HepG2 (cell line): ENCODE results near the gene GAS2L2. TPM values are rescaled to one million over a fixed set of nuclear protein-coding genes. Genes with fewer than 3 reads are reported as not detected.

ENCODE experiments used
- ATAC-seq: fragments of 200-7000 bp; cut with Tn5 transposase; 3 replicates; pipeline ENCODE4 v1.9.1; 2020; ENCODE audit warnings: mild to moderate bottlenecking, moderate library complexity
- BruUV-seq: library from RNA; stranded (reverse); fragments of 400-500 nt; replicated peaks from 2 replicates; lab custom pipeline; 2021; lab: Mats Ljungman, UMichigan
- CTCF ChIA-PET: fragments of 300-600 bp; formaldehyde crosslinking; extraction: SDS; loops from one replicate; lab custom pipeline; 2021; ENCODE audit warnings: low total read pairs, inconsistent platforms, low intra/inter-chr PET ratio; lab: Yijun Ruan, JAX
- POLR2A ChIA-PET: fragments of 350-600 bp; sonication (Branson Sonifier 250); formaldehyde crosslinking; loops from one replicate; lab custom pipeline; 2020; ENCODE audit warnings: antibody characterized with exemption, inconsistent platforms; lab: Yijun Ruan, JAX
- DNase-seq: peaks from one replicate; pipeline ENCODE4 v3.0.0-alpha.2; 2015; ENCODE audit warnings: low spot score
- FAIRE-seq: peaks from 3 replicates; lab custom pipeline; 2011; peaks lifted over from hg19 to GRCh38; lab: Jason Lieb, UNC
- H2AFZ ChIP-seq: one replicate; pipeline ENCODE4 v1.6.1; 2011; ENCODE audit warnings: low read length, inconsistent platforms
- H3K27ac ChIP-seq: fragments of 300-600 bp; 3 replicates; pipeline ENCODE4 v1.8.0; 2011; ENCODE audit warnings: mixed run types, mild to moderate bottlenecking, mixed read lengths, low read length, inconsistent platforms; ENCODE audit not compliant: insufficient read depth; ENCODE audit errors: extremely low read length
- H3K27me3 ChIP-seq, 2 experiments: fragments of 200-600 bp in 1 of 2; 2 replicates in 1 of 2; 3 replicates in 1 of 2; pipeline versions ENCODE4 v1.6.0 to v1.8.0; 2011; ENCODE audit warnings: low read length in 2 of 2, mild to moderate bottlenecking in 2 of 2, moderate library complexity in 2 of 2, inconsistent platforms in 1 of 2; ENCODE audit not compliant: insufficient read depth in 2 of 2, control insufficient read depth in 1 of 2
- H3K36me3 ChIP-seq, 2 experiments: fragments of 200-600 bp in 1 of 2; replicated peaks in 1 of 2; 2 replicates in 1 of 2; 3 replicates in 1 of 2; pipeline versions ENCODE4 v1.5.1 to v1.8.0; 2011; ENCODE audit warnings: low read length in 2 of 2, inconsistent platforms in 1 of 2; ENCODE audit not compliant: insufficient read depth in 2 of 2, control insufficient read depth in 1 of 2
- H3K4me1 ChIP-seq: 2 replicates; pipeline ENCODE4 v1.5.1; 2012; ENCODE audit warnings: low read length, inconsistent platforms; ENCODE audit not compliant: insufficient read depth
- H3K4me2 ChIP-seq: 2 replicates; pipeline ENCODE4 v1.6.0; 2011; ENCODE audit warnings: low read depth, low read length, inconsistent platforms
- H3K4me3 ChIP-seq, 3 experiments: fragments of 200-600 bp in 1 of 3; sonication (generic), shearing (Covaris generic) in 1 of 3; replicated peaks in 1 of 3; 2 replicates each; pipeline ENCODE4 v1.5.1; 2011 to 2016; ENCODE audit warnings: low read length in 3 of 3, inconsistent platforms in 2 of 3, low read depth in 2 of 3, mild to moderate bottlenecking in 2 of 3, control low read depth in 1 of 3, mixed read lengths in 1 of 3; ENCODE audit not compliant: insufficient read depth in 1 of 3
- H3K79me2 ChIP-seq: one replicate; pipeline ENCODE4 v1.6.1; 2011; ENCODE audit warnings: low read length, inconsistent platforms; ENCODE audit not compliant: insufficient read depth
- H3K9ac ChIP-seq: 2 replicates; pipeline ENCODE4 v1.6.0; 2011; ENCODE audit warnings: mild to moderate bottlenecking, low read depth, low read length, inconsistent platforms; ENCODE audit not compliant: insufficient read depth
- H3K9me3 ChIP-seq: 2 replicates; pipeline ENCODE4 v1.5.1; 2012; ENCODE audit warnings: mild to moderate bottlenecking, low read length
- H4K20me1 ChIP-seq: 2 replicates; pipeline ENCODE4 v1.6.0; 2011; ENCODE audit warnings: inconsistent platforms, mild to moderate bottlenecking, low read length, moderate library complexity; ENCODE audit not compliant: insufficient read depth
- ELF3 ChIP-seq: IDR thresholded peaks from 2 replicates; pipeline ENCODE4 v1.6.1; 2016; ENCODE audit warnings: missing genetic modification reagents, missing compliant biosample characterization
- ERF ChIP-seq: IDR thresholded peaks from 2 replicates; pipeline ENCODE4 v1.6.1; 2018; ENCODE audit warnings: missing biosample characterization, missing genetic modification reagents
- KDM1A ChIP-seq: IDR thresholded peaks from 2 replicates; pipeline ENCODE4 v1.6.1; 2016; ENCODE audit warnings: missing compliant biosample characterization
- KDM5B ChIP-seq: sonication (generic); formaldehyde crosslinking; IDR thresholded peaks from 2 replicates; pipeline ENCODE4 v1.4.0; 2020; ENCODE audit warnings: missing genetic modification reagents, mild to moderate bottlenecking, borderline replicate concordance
- KLF15 ChIP-seq: sonication (generic); formaldehyde crosslinking; IDR thresholded peaks from 2 replicates; pipeline ENCODE4 v1.8.1; 2023; ENCODE audit warnings: borderline replicate concordance, mild to moderate bottlenecking, inconsistent platforms, missing genetic modification reagents, mixed read lengths
- MYNN ChIP-seq: sonication (generic); formaldehyde crosslinking; IDR thresholded peaks from 2 replicates; pipeline ENCODE4 v1.4.0; 2020; ENCODE audit warnings: mild to moderate bottlenecking, low read depth, missing genetic modification reagents
- NFIB ChIP-seq: sonication (generic); formaldehyde crosslinking; IDR thresholded peaks from 2 replicates; pipeline ENCODE4 v1.9.0; 2021; ENCODE audit warnings: missing genetic modification reagents, mild to moderate bottlenecking, borderline replicate concordance
- NR2F6 ChIP-seq, 2 experiments: IDR thresholded peaks; 2 replicates each; pipeline ENCODE4 v1.6.1; 2016; ENCODE audit warnings: antibody characterized with exemption in 1 of 2, mild to moderate bottlenecking in 1 of 2
- PHB2 ChIP-seq: fragments of 450-650 bp; IDR thresholded peaks from 2 replicates; pipeline ENCODE4 v1.6.1; 2018; ENCODE audit not compliant: partially characterized antibody
- RFX3 ChIP-seq: IDR thresholded peaks from 2 replicates; pipeline ENCODE4 v1.6.1; 2016; ENCODE audit warnings: missing biosample characterization, missing genetic modification reagents
- SIX1 ChIP-seq: sonication (generic); formaldehyde crosslinking; IDR thresholded peaks from 2 replicates; pipeline ENCODE4 v1.4.0; 2020; ENCODE audit warnings: missing genetic modification reagents, borderline replicate concordance
- ZNF326 ChIP-seq: sonication (generic); formaldehyde crosslinking; IDR thresholded peaks from 2 replicates; pipeline ENCODE4 v1.4.0; 2020; ENCODE audit warnings: missing genetic modification reagents, borderline replicate concordance
- WGBS: methylation state at CpG from one replicate; pipeline ENCODE4 v1.1.6; 2017; ENCODE audit warnings: low lambda C conversion rate; 5-methylcytosine and 5-hydroxymethylcytosine counted together
- in situ Hi-C: cut with HindIII; loops from 2 replicates; pipeline ENCODE4 v1.10.0; 2017; ENCODE audit warnings: low pct_unique_long_range_greater_than_20kb; ENCODE audit not compliant: extremely low pct_ligation_motif_present
- intact Hi-C: fragments of 100-400 bp; cut with micrococcal nuclease; formaldehyde crosslinking; loops from one replicate; pipeline ENCODE4 v1.10.0; 2022; ENCODE audit not compliant: unreplicated experiment
- polyA plus RNA-seq, 8 experiments: library from polyadenylated mRNA; depleted of rRNA in 3 of 8; stranded (reverse) in 7 of 8; unstranded in 1 of 8; fragments of >200 nt; fragmentation: Illumina TruSeq in 4 of 8; extraction: Trizol in 4 of 8; gene quantifications; 2 replicates each; pipeline versions ENCODE4 v1.2.1 to v1.2.3, GENCODE V29; 2011 to 2016; ENCODE audit warnings: low read depth in 4 of 8, missing spikeins in 1 of 8, mixed read lengths in 1 of 8; ENCODE audit not compliant: insufficient read depth in 1 of 8
- total RNA-seq, 5 experiments: library from RNA; depleted of rRNA; stranded (reverse); fragments of >200 nt; fragmentation: Illumina TruSeq; extraction: Trizol; gene quantifications; 2 replicates each; pipeline ENCODE4 v1.2.3, GENCODE V29; 2016; ENCODE audit warnings: low read depth in 1 of 5
- TF ChIP-seq, protein P1 (sequence below): sonication (generic); formaldehyde crosslinking; IDR thresholded peaks from 2 replicates; pipeline ENCODE4 v1.4.0; 2020; ENCODE audit warnings: missing genetic modification reagents
- TF ChIP-seq, protein P2 (sequence below): sonication (generic); formaldehyde crosslinking; IDR thresholded peaks from 2 replicates; pipeline ENCODE4 v1.5.0; 2020; ENCODE audit warnings: missing genetic modification reagents, mild to moderate bottlenecking, borderline replicate concordance

Gene GAS2L2
- total and polyA plus RNA-seq, 2 of the 13 experiments (the other 11 are each of a cell fraction or from before 2014, with no cell fraction given), result not detected

DNA sequence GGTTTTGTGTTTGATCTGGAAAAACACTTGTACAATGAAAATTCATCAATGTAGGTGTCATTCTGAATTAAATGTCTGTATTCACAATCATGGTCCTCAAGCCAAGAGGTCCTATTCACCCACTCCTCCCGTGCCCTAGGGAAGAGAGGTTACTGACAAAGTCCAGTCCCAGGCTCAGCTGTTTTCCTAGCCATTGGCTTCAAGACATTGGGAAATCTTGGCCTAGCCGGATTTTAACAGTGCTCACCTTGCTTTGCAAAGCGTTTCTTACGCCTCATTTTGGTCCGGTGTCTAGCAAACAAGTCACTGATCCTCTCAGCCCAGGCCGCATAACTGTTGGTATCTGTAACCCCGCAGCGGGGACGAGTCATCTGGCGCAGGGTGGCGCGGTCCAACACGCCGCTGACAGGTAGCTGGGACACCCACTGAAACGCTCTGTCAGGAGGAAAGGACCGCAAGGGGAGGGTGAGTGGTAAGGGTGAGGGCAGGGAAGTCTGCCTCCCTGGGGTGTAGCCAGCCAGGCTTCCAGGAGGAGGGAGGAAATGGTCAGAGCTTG, 25.7 kb upstream of the GAS2L2 start:
- no peak overlapping the region for H3K27ac ChIP-seq
- no peak for DNase-seq
- H3K27me3 ChIP-seq, result peaks cover 0 to 43% of the 10 kb centered on the region in 2 experiments; a peak in 4 of 5 replicates
- no peak for FAIRE-seq
- in situ Hi-C loops (no loop called here), intact Hi-C loops (no loop called here)
- H3K79me2 ChIP-seq, result no peaks in the 10 kb centered on the region
- ATAC-seq, result no peak
- H3K9ac ChIP-seq, result no peak overlapping the region
- no peak overlapping the region for H2AFZ ChIP-seq
- no peak overlapping the region for H3K4me2 ChIP-seq
- POLR2A ChIA-PET, result no interaction called here
- H3K4me1 ChIP-seq, result peaks cover 6% of the 10 kb centered on the region
- no peaks in the 10 kb centered on the region for H3K9me3 ChIP-seq
- 65% methylated on average over 15 of the region's 16 CpGs for WGBS
- TF ChIP-seq NFIB (CRISPR knock-in tag), result no peak
- TF ChIP-seq KLF15 (CRISPR knock-in tag), result no peak
- TF ChIP-seq ERF (CRISPR knock-in tag), result no peak
- no peak for TF ChIP-seq KDM1A (CRISPR knock-in tag)
- TF ChIP-seq RFX3 (CRISPR knock-in tag), result no peak
- TF ChIP-seq ELF3 (CRISPR knock-in tag), result no peak
- TF ChIP-seq SIX1 (CRISPR knock-in tag), result no peak
- TF ChIP-seq MYNN (CRISPR knock-in tag), result no peak
- no peak for TF ChIP-seq PHB2
- no peak for TF ChIP-seq KDM5B (CRISPR knock-in tag)
- TF ChIP-seq, protein P1, sequence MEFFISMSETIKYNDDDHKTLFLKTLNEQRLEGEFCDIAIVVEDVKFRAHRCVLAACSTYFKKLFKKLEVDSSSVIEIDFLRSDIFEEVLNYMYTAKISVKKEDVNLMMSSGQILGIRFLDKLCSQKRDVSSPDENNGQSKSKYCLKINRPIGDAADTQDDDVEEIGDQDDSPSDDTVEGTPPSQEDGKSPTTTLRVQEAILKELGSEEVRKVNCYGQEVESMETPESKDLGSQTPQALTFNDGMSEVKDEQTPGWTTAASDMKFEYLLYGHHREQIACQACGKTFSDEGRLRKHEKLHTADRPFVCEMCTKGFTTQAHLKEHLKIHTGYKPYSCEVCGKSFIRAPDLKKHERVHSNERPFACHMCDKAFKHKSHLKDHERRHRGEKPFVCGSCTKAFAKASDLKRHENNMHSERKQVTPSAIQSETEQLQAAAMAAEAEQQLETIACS (CRISPR knock-in tag), result no peak
- no peak for TF ChIP-seq ZNF326 (CRISPR knock-in tag)
- TF ChIP-seq, protein P2, sequence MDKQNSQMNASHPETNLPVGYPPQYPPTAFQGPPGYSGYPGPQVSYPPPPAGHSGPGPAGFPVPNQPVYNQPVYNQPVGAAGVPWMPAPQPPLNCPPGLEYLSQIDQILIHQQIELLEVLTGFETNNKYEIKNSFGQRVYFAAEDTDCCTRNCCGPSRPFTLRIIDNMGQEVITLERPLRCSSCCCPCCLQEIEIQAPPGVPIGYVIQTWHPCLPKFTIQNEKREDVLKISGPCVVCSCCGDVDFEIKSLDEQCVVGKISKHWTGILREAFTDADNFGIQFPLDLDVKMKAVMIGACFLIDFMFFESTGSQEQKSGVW (CRISPR knock-in tag), result no peak
- no peak for TF ChIP-seq NR2F6 (IDR thresholded peaks at IDR 0.05)
- TF ChIP-seq NR2F6 (CRISPR knock-in tag; IDR thresholded peaks at IDR 0.05), result no peak
- no peaks in the 10 kb centered on the region for H3K36me3 ChIP-seq
- no TSS peak for BruUV-seq
- CTCF ChIA-PET, result no interaction called here
- H4K20me1 ChIP-seq, result no peaks in the 10 kb centered on the region
- no peak overlapping the region for H3K4me3 ChIP-seq
